ENCODE data around the gene ACOT8. TPM values are rescaled to one million over a fixed set of nuclear protein-coding genes. Genes with fewer than 3 reads are reported as not detected.

ACOT8 gene
- total and polyA plus RNA-seq, 2 of the 8 experiments (the other 6 are each of a cell fraction or from before 2014, with no cell fraction given), result 37.6 to 88.8 TPM

- POLR2A ChIA-PET (ENCODE audit: partially characterized antibody), result interaction anchor here (0.9 to 8.1 kb wide), 3 partner anchors 9 to 23 kb away, joined by 4 to 39 read pairs (median 5); partner anchors contain the start of genes NEURL2 and ZSWIM1
- CTCF ChIA-PET (ENCODE audit: partially characterized antibody), result interaction anchor here (0.6 to 1.4 kb wide), 4 partner anchors 11 to 91 kb away, joined by 3 to 5 read pairs (median 4); no protein-coding TSS in a partner anchor
- H3K9ac ChIP-seq (replicated peaks in 1 of 4; ENCODE audit: extremely low read depth in 1 of 4, low read depth in 3 of 4, low read length in 3 of 4), result no peak overlapping the region
- TF ChIP-seq SP2 (IDR thresholded peaks at IDR 0.05; ENCODE audit: low read length) (no peak), SIX5 (IDR thresholded peaks at IDR 0.05; ENCODE audit: low read depth, low read length) (no peak), SAP30 (IDR thresholded peaks at IDR 0.05; ENCODE audit: insufficient read depth, insufficient replicate concordance, low read length) (no peak), SIN3A (conservative IDR thresholded peaks at IDR 0.05 in 1 of 2, IDR thresholded peaks at IDR 0.05 in 1 of 2; ENCODE audit: low read depth in 1 of 2, low read length in 2 of 2) (no peak), SIRT6 (IDR thresholded peaks at IDR 0.05; ENCODE audit: low read length) (no peak), MAFK (IDR thresholded peaks at IDR 0.05; ENCODE audit: low read depth, low read length) (no peak), KDM1A (IDR thresholded peaks at IDR 0.05; ENCODE audit: borderline replicate concordance, low read length) (no peak), YY1 (IDR thresholded peaks at IDR 0.05; ENCODE audit: low read depth, low read length) (no peak), SP4 (IDR thresholded peaks at IDR 0.05; ENCODE audit: low read length) (no peak), KDM4A (IDR thresholded peaks at IDR 0.05; ENCODE audit: low read depth, low read length, severe bottlenecking) (no peak), CEBPB (IDR thresholded peaks at IDR 0.05; ENCODE audit: low read depth, low read length) (no peak), EZH2 (IDR thresholded peaks at IDR 0.05; ENCODE audit: low read depth, low read length, severe bottlenecking) (no peak), RAD21 (IDR thresholded peaks at IDR 0.05 in 1 of 2, conservative IDR thresholded peaks at IDR 0.05 in 1 of 2; ENCODE audit: low read depth in 2 of 2, low read length in 2 of 2) (no peak)
These were observed 10.1 kb upstream of the ACOT8 start for GRCh38 chr20:45867136-45867818.

More at GRCh38 chr20:45867136-45867818, 10.1 kb upstream of the ACOT8 start:
- Histone ChIP-seq H3K36me3 (ENCODE audit: control insufficient read depth in 2 of 4, insufficient read depth in 4 of 4, low read length in 3 of 4) (no peaks in the 10 kb centered on the region; a peak in 1 of 8 replicates), H2BK120ac (replicated peaks; ENCODE audit: low read depth, low read length) (no peak overlapping the region), H3K79me1 (ENCODE audit: low read depth, low read length) (no peaks in the 10 kb centered on the region), H2BK12ac (ENCODE audit: low read depth, low read length) (no peak overlapping the region), H2AFZ (ENCODE audit: low read length) (no peak overlapping the region), H2BK15ac (ENCODE audit: low read length) (no peak overlapping the region), H3K27me3 (replicated peaks in 1 of 4; ENCODE audit: control insufficient read depth in 3 of 4, extremely low read depth in 1 of 4, insufficient read depth in 3 of 4, low read length in 3 of 4) (no peaks in the 10 kb centered on the region), H3K23me2 (ENCODE audit: low read depth, low read length) (no peaks in the 10 kb centered on the region), H3K9me3 (ENCODE audit: insufficient read depth in 2 of 2, low read depth in 1 of 2, low read length in 1 of 2) (no peaks in the 10 kb centered on the region), H3K14ac (ENCODE audit: insufficient read length) (no peak overlapping the region), H3K4me1 (replicated peaks in 1 of 4; ENCODE audit: control insufficient read depth in 3 of 4, insufficient read depth in 4 of 4, low read length in 3 of 4) (no peaks in the 10 kb centered on the region), H3K4me3 (ENCODE audit: extremely low read depth in 1 of 4, insufficient read depth in 2 of 4, low read depth in 3 of 4, low read length in 4 of 4) (no peak overlapping the region), H4K91ac (replicated peaks; ENCODE audit: insufficient read length, low read length) (no peak overlapping the region), H3K56ac (replicated peaks; ENCODE audit: insufficient read length, low read depth, low read length) (no peak overlapping the region), H2AK5ac (ENCODE audit: low read depth, low read length) (no peak overlapping the region), H4K5ac (ENCODE audit: insufficient read length, low read depth, low read length) (no peak overlapping the region), H3K4me2 (ENCODE audit: insufficient read depth in 1 of 2, low read depth in 2 of 2, low read length in 2 of 2) (no peak overlapping the region), H2BK20ac (ENCODE audit: low read length) (no peak overlapping the region), H3K27ac (ENCODE audit: low read depth, low read length) (no peak overlapping the region), H3K4ac (replicated peaks; ENCODE audit: insufficient read length, low read depth, low read length) (no peak overlapping the region), H4K20me1 (replicated peaks in 1 of 2; ENCODE audit: control insufficient read depth in 1 of 2, insufficient read depth in 2 of 2, low read length in 2 of 2) (no peaks in the 10 kb centered on the region), H3K79me2 (ENCODE audit: control insufficient read depth in 1 of 2, insufficient read depth in 2 of 2, low read length in 2 of 2) (no peaks in the 10 kb centered on the region), H2BK5ac (ENCODE audit: low read depth, low read length) (no peak overlapping the region), H3K18ac (ENCODE audit: extremely low read depth, low read length) (no peak overlapping the region), H3K23ac (ENCODE audit: insufficient read length) (no peak overlapping the region), H4K8ac (ENCODE audit: extremely low read depth, insufficient read depth, low read length) (no peak overlapping the region)
- no peak for FAIRE-seq
- no peak for DNase-seq (ENCODE audit: low read depth in 1 of 2, low spot score in 2 of 2)
- WGBS, 2 experiments (ENCODE audit: extremely low coverage in 1 of 2, insufficient coverage in 1 of 2, insufficient read length in 1 of 2, insufficient replicate concordance in 2 of 2, low coverage in 1 of 2, low lambda C conversion rate in 2 of 2, missing lambda C conversion rate in 1 of 2), result 91% methylated on average over 6 of the region's 6 CpGs; no CpG with 5 or more reads in 1 of the 2 experiments

Measured in H1 (cell line).